ENCODE results near the gene STK10. TPM values are rescaled to one million over a fixed set of nuclear protein-coding genes. Genes with fewer than 3 reads are reported as not detected.

The STK10 gene
- total RNA-seq, 1 experiment from 2014 or later = 24.9 TPM

GRCh38 chr5:172185096-172185461 lies 2.9 kb downstream of the STK10 start:
- Histone ChIP-seq H3K79me2 (ENCODE audit: low read length) (peaks cover 72% of the 10 kb centered on the region), H2AFZ (ENCODE audit: low read length) (no peak overlapping the region)
- DNase-seq = no peak

GRCh38 chr5:172183881-172184280 lies 4.1 kb downstream of the STK10 start:
- no peaks in the 10 kb centered on the region for H3K9me2 ChIP-seq (replicated peaks; ENCODE audit: insufficient read depth, low read length)
- H2AFZ ChIP-seq (ENCODE audit: low read length) = no peak overlapping the region
- H3K4me3 ChIP-seq (ENCODE audit: low read length) = no peak overlapping the region
- DNase-seq = no peak
- H3K4me1 ChIP-seq (ENCODE audit: low read length) = peaks cover 25% of the 10 kb centered on the region
- no peak overlapping the region for H3K4me2 ChIP-seq (ENCODE audit: low read depth, low read length, poor library complexity, severe bottlenecking)
- H3K27me3 ChIP-seq (ENCODE audit: low read length) = no peaks in the 10 kb centered on the region
- H4K20me1 ChIP-seq (ENCODE audit: insufficient read depth, low read depth, low read length) = peaks cover 7% of the 10 kb centered on the region; the same call in 1 of the 2 replicates
- H3K36me3 ChIP-seq (ENCODE audit: insufficient read depth, low read length) = peaks cover 7% of the 10 kb centered on the region; the same call in 1 of the 2 replicates
- no peaks in the 10 kb centered on the region for H3K9me3 ChIP-seq (ENCODE audit: low read length)
- H3K27ac ChIP-seq (ENCODE audit: low read length) = no peak overlapping the region
- peaks cover 83% of the 10 kb centered on the region for H3K79me2 ChIP-seq (ENCODE audit: low read length)
- no peak overlapping the region for H3K9ac ChIP-seq (ENCODE audit: low read length)

More at GRCh38 chr5:172185096-172185461, 2.9 kb downstream of the STK10 start:
- peaks cover 7% of the 10 kb centered on the region; the same call in 1 of the 2 replicates for H4K20me1 ChIP-seq (ENCODE audit: insufficient read depth, low read depth, low read length)
- peaks cover 16% of the 10 kb centered on the region for H3K4me1 ChIP-seq (ENCODE audit: low read length)
- H3K9me3 ChIP-seq (ENCODE audit: low read length) = no peaks in the 10 kb centered on the region
- H3K9ac ChIP-seq (ENCODE audit: low read length) = no peak overlapping the region
- no peak overlapping the region for H3K4me3 ChIP-seq (ENCODE audit: low read length)
- H3K9me2 ChIP-seq (replicated peaks; ENCODE audit: insufficient read depth, low read length) = no peaks in the 10 kb centered on the region
- H3K4me2 ChIP-seq (ENCODE audit: low read depth, low read length, poor library complexity, severe bottlenecking) = no peak overlapping the region
- H3K36me3 ChIP-seq (ENCODE audit: insufficient read depth, low read length) = peaks cover 7% of the 10 kb centered on the region; the same call in 1 of the 2 replicates
- no peak overlapping the region for H3K27ac ChIP-seq (ENCODE audit: low read length)
- no peaks in the 10 kb centered on the region for H3K27me3 ChIP-seq (ENCODE audit: low read length)

- H3K36me3 ChIP-seq (ENCODE audit: insufficient read depth, low read length) = peaks cover 7% of the 10 kb centered on the region; the same call in 1 of the 2 replicates
- no peak overlapping the region for H2AFZ ChIP-seq (ENCODE audit: low read length)
- no peaks in the 10 kb centered on the region for H3K27me3 ChIP-seq (ENCODE audit: low read length)
- H3K9ac ChIP-seq (ENCODE audit: low read length) = no peak overlapping the region
- H3K9me2 ChIP-seq (replicated peaks; ENCODE audit: insufficient read depth, low read length) = no peaks in the 10 kb centered on the region
- H3K4me1 ChIP-seq (ENCODE audit: low read length) = peaks cover 20% of the 10 kb centered on the region
- H3K9me3 ChIP-seq (ENCODE audit: low read length) = no peaks in the 10 kb centered on the region
- H3K79me2 ChIP-seq (ENCODE audit: low read length) = peaks cover 92% of the 10 kb centered on the region
- H3K4me2 ChIP-seq (ENCODE audit: low read depth, low read length, poor library complexity, severe bottlenecking) = no peak overlapping the region
- no peak overlapping the region for H3K4me3 ChIP-seq (ENCODE audit: low read length)
- H3K27ac ChIP-seq (ENCODE audit: low read length) = no peak overlapping the region
- DNase-seq = no peak
- H4K20me1 ChIP-seq (ENCODE audit: insufficient read depth, low read depth, low read length) = peaks cover 7% of the 10 kb centered on the region; the same call in 1 of the 2 replicates
Measured at GRCh38 chr5:172182291-172182690, 5.7 kb downstream of the STK10 start.

- H3K4me2 ChIP-seq (ENCODE audit: low read depth, low read length, poor library complexity, severe bottlenecking) = no peak overlapping the region
Measured at GRCh38 chr5:172180936-172181335, 7.1 kb downstream of the STK10 start.

GRCh38 chr5:172178991-172179989 lies 8.7 kb downstream of the STK10 start:
- Histone ChIP-seq H3K9ac (ENCODE audit: low read length) (no peak overlapping the region), H3K27ac (ENCODE audit: low read length) (peak overlapping the region; percentile 28; the same call in 1 of the 2 replicates), H3K9me3 (ENCODE audit: low read length) (no peaks in the 10 kb centered on the region), H2AFZ (ENCODE audit: low read length) (no peak overlapping the region), H3K4me3 (ENCODE audit: low read length) (no peak overlapping the region), H3K4me2 (ENCODE audit: low read depth, low read length, poor library complexity, severe bottlenecking) (no peak overlapping the region), H3K79me2 (ENCODE audit: low read length) (peaks cover 88% of the 10 kb centered on the region), H3K27me3 (ENCODE audit: low read length) (no peaks in the 10 kb centered on the region), H4K20me1 (ENCODE audit: insufficient read depth, low read depth, low read length) (no peaks in the 10 kb centered on the region), H3K4me1 (ENCODE audit: low read length) (peaks cover 33% of the 10 kb centered on the region), H3K9me2 (replicated peaks; ENCODE audit: insufficient read depth, low read length) (no peaks in the 10 kb centered on the region), H3K36me3 (ENCODE audit: insufficient read depth, low read length) (0 out of 2 replicates have a peak, but pooled peaks cover 7% of the 10 kb centered on the region)
- DNase-seq = no peak

More at GRCh38 chr5:172180936-172181335, 7.1 kb downstream of the STK10 start:
- peaks cover 90% of the 10 kb centered on the region for H3K79me2 ChIP-seq (ENCODE audit: low read length)
- H3K9me2 ChIP-seq (replicated peaks; ENCODE audit: insufficient read depth, low read length) = no peaks in the 10 kb centered on the region
- H3K9ac ChIP-seq (ENCODE audit: low read length) = no peak overlapping the region
- H3K27me3 ChIP-seq (ENCODE audit: low read length) = no peaks in the 10 kb centered on the region
- H3K4me3 ChIP-seq (ENCODE audit: low read length) = no peak overlapping the region
- DNase-seq = no peak
- no peak overlapping the region for H3K27ac ChIP-seq (ENCODE audit: low read length)
- H3K9me3 ChIP-seq (ENCODE audit: low read length) = no peaks in the 10 kb centered on the region
- H4K20me1 ChIP-seq (ENCODE audit: insufficient read depth, low read depth, low read length) = no peaks in the 10 kb centered on the region
- H3K4me1 ChIP-seq (ENCODE audit: low read length) = peaks cover 17% of the 10 kb centered on the region
- peaks cover 7% of the 10 kb centered on the region; the same call in 1 of the 2 replicates for H3K36me3 ChIP-seq (ENCODE audit: insufficient read depth, low read length)
- H2AFZ ChIP-seq (ENCODE audit: low read length) = no peak overlapping the region

GRCh38 chr5:172178301-172178987 lies 9.6 kb downstream of the STK10 start:
- H3K27me3 ChIP-seq (ENCODE audit: low read length) = no peaks in the 10 kb centered on the region

GRCh38 chr5:172177176-172177575 lies 10.8 kb downstream of the STK10 start:
- H2AFZ ChIP-seq (ENCODE audit: low read length) = no peak overlapping the region
- H4K20me1 ChIP-seq (ENCODE audit: insufficient read depth, low read depth, low read length) = no peaks in the 10 kb centered on the region; the same call in 1 of the 2 replicates
- no peaks in the 10 kb centered on the region for H3K36me3 ChIP-seq (ENCODE audit: insufficient read depth, low read length)
- no peak overlapping the region for H3K4me3 ChIP-seq (ENCODE audit: low read length)
- no peak overlapping the region for H3K4me2 ChIP-seq (ENCODE audit: low read depth, low read length, poor library complexity, severe bottlenecking)
- DNase-seq = no peak
- no peaks in the 10 kb centered on the region for H3K9me3 ChIP-seq (ENCODE audit: low read length)
- no peaks in the 10 kb centered on the region for H3K9me2 ChIP-seq (replicated peaks; ENCODE audit: insufficient read depth, low read length)
- peaks cover 87% of the 10 kb centered on the region for H3K79me2 ChIP-seq (ENCODE audit: low read length)
- peaks cover 37% of the 10 kb centered on the region for H3K4me1 ChIP-seq (ENCODE audit: low read length)
- H3K9ac ChIP-seq (ENCODE audit: low read length) = no peak overlapping the region
- no peaks in the 10 kb centered on the region for H3K27me3 ChIP-seq (ENCODE audit: low read length)
- H3K27ac ChIP-seq (ENCODE audit: low read length) = no peak overlapping the region

More at GRCh38 chr5:172178301-172178987, 9.6 kb downstream of the STK10 start:
- H3K9ac ChIP-seq (ENCODE audit: low read length) = no peak overlapping the region
- no peak overlapping the region for H3K4me3 ChIP-seq (ENCODE audit: low read length)
- H3K36me3 ChIP-seq (ENCODE audit: insufficient read depth, low read length) = no peaks in the 10 kb centered on the region
- peaks cover 37% of the 10 kb centered on the region for H3K4me1 ChIP-seq (ENCODE audit: low read length)
- DNase-seq = no peak
- H3K79me2 ChIP-seq (ENCODE audit: low read length) = peaks cover 88% of the 10 kb centered on the region
- no peaks in the 10 kb centered on the region for H3K9me2 ChIP-seq (replicated peaks; ENCODE audit: insufficient read depth, low read length)
- no peak overlapping the region for H2AFZ ChIP-seq (ENCODE audit: low read length)
- H4K20me1 ChIP-seq (ENCODE audit: insufficient read depth, low read depth, low read length) = no peaks in the 10 kb centered on the region; the same call in 1 of the 2 replicates
- no peak overlapping the region for H3K27ac ChIP-seq (ENCODE audit: low read length)
- H3K9me3 ChIP-seq (ENCODE audit: low read length) = no peaks in the 10 kb centered on the region
- no peak overlapping the region for H3K4me2 ChIP-seq (ENCODE audit: low read depth, low read length, poor library complexity, severe bottlenecking)
